Stimulated activated CD8-positive, alpha-beta memory T cell treated with anti-CD3 and anti-CD28 coated beads, Interleukin-4, amount 100 ng/mL, for 24 hours (primary cell): ENCODE results near the gene OR2S2.
"Not testable (repeated sequence)": the region's sequence is repeated elsewhere in the genome, so short reads cannot be mapped to it uniquely, and the experiment has no call there.

Experiments
- DNase-seq: peaks from one replicate; pipeline ENCODE4 v3.0.0-alpha.2; 2020; ENCODE audit warnings: low read depth

Gene OR2S2

GRCh38 chr9:35933550-35934067 lies 24.3 kb downstream of the OR2S2 start:
- no peak for DNase-seq

- no peak for DNase-seq
Measured at GRCh38 chr9:35932735-35933134, 25.2 kb downstream of the OR2S2 start.

GRCh38 chr9:35930989-35931388 lies 27.0 kb downstream of the OR2S2 start:
- no peak for DNase-seq

GRCh38 chr9:35930521-35930920 lies 27.4 kb downstream of the OR2S2 start:
- DNase-seq, result no peak

GRCh38 chr9:35929453-35929718 lies 28.6 kb downstream of the OR2S2 start:
- DNase-seq, result no peak

- DNase-seq, result no peak
Measured at GRCh38 chr9:35928591-35929452, 29.1 kb downstream of the OR2S2 start.

GRCh38 chr9:35923927-35924763 lies 33.8 kb downstream of the OR2S2 start:
- DNase-seq, result no peak

- DNase-seq, result no peak
Measured at GRCh38 chr9:35923598-35923926, 34.4 kb downstream of the OR2S2 start.

- no peak for DNase-seq
Measured at GRCh38 chr9:35920051-35920620, 37.8 kb downstream of the OR2S2 start.

GRCh38 chr9:35919212-35920008 lies 38.5 kb downstream of the OR2S2 start:
- no peak for DNase-seq

- DNase-seq, result no peak
Measured at GRCh38 chr9:35918780-35919179, 39.2 kb downstream of the OR2S2 start.

- no peak for DNase-seq
Measured at GRCh38 chr9:35917261-35917660, 40.7 kb downstream of the OR2S2 start.

- DNase-seq, result no peak
Measured at GRCh38 chr9:35915681-35916294, 42.2 kb downstream of the OR2S2 start.

GRCh38 chr9:35914301-35914807 lies 43.6 kb downstream of the OR2S2 start:
- DNase-seq, result no peak

- not testable (repeated sequence) for DNase-seq
Measured at GRCh38 chr9:35913429-35913828, 44.5 kb downstream of the OR2S2 start.

- DNase-seq, result no peak
Measured at GRCh38 chr9:35912791-35913400, 45.1 kb downstream of the OR2S2 start.

GRCh38 chr9:35911690-35912089 lies 46.3 kb downstream of the OR2S2 start:
- no peak for DNase-seq

- DNase-seq, result no peak
Measured at GRCh38 chr9:35910613-35911359, 47.2 kb downstream of the OR2S2 start.

- DNase-seq, result no peak
Measured at GRCh38 chr9:35909687-35910612, 48.0 kb downstream of the OR2S2 start.
